NCI-H1092 treated with DMSO at 0.1 percent for 48 hours (cell line): Measurements from ENCODE around the gene TUBB4A.
"Not testable (repeated sequence)": the region's sequence is repeated elsewhere in the genome, so short reads cannot be mapped to it uniquely, and the experiment has no call there.

Experiments used
- DNase-seq: peaks from one replicate; lab custom pipeline; 2025; lab: John Stamatoyannopoulos, UW

TUBB4A gene

DNA sequence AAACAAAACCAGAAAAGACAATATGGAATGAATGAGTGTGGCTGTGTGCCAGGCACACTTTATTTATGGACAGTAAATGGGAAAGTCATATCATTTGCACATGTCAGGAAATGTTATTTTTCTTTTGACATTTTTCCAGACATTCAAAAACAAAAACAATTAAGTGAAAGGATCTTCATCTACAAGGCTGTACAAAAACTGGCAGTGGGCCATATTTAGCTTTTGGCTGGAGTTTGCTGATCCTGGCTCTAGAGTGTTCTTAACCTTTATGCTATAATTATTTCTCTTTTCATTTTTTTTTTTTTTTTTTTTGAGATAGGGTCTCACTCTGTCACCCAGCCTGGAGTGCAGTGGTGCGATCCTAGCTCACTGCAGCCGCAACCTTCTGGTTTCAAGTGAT lies 22.2 kb upstream of the TUBB4A start:
- DNase-seq = no peak

DNA sequence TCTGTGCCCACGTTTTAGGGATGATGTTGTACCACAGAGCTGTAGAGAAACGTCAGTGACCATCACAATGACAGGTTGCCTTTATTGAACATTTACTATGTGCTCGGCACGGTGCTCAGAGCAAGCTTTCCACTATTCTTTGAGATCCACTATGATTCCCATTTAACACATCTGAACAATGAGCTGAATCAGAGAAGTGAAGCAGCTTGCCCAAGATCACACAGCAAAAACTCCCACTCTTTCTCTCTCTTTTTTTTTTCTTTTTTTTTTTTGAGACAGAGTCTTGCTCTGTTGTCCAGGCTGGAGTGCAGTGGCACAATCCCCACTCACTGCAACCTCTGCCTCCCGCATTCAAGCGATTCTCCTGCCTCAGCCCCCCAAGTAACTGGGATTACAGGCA lies 20.6 kb upstream of the TUBB4A start:
- DNase-seq = no peak

DNA sequence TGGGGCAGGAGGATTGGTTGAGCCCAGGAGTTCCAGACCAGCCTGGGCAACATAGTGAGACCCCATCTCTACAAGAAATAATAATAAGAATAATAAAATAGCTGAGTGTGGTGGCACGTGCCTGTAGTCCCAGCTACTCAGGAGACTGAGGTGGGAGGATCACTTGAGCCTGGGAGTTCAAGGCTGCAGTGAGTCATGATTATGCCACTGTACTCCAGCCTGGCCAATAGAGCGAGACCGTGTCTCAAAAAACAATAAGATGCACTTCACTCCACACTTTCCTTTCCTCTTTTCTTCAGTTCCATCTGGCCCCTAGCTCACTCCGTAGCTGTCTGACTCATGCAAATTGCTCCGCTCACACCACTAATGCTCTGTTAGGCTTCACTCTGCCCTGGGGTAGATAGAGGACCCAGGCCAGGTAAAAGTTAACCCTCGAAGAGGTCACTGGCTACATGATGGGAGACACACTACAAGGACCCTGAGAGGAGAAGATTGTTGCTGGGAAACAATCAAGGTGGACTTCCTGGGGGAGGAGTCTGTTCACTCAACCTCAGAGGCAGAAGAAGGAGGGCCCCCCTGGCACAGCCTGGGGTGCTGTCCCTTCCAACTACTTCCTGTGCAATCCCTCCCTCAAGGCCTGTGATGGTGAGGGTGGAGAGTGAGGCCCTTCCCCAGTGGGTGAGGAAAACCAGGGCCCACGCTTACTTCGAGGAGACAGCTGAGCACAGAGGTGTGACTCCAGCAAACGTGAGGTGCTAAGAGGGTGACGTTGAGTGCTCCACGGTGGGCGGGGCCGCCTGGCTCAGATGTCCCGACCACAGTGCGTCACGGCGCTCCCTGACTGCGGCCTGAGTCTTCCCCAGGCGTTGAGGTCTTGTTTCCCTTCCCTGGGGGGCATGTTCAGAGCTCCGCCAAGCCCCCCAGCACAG lies 19.9 kb upstream of the TUBB4A start:
- no peak for DNase-seq

DNA sequence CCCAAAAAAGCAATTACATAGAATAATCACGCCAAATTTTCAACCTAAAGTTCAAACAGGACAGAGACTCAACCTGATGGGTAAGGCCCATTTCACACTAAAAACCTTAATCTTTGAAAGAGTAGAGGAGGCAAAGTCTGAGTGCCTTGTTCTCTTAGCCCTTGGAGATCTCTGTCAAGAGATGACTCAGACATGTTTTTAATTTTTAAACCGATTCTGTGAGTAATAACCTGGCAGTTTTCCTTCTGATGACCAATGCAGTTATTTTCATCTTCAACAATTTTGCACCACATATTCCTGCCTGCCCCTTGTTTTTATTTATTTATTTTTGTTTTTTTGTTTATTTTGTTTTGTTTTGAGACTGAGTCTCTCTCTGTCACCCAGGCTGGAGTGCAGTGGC lies 17.2 kb upstream of the TUBB4A start:
- no peak for DNase-seq

DNA sequence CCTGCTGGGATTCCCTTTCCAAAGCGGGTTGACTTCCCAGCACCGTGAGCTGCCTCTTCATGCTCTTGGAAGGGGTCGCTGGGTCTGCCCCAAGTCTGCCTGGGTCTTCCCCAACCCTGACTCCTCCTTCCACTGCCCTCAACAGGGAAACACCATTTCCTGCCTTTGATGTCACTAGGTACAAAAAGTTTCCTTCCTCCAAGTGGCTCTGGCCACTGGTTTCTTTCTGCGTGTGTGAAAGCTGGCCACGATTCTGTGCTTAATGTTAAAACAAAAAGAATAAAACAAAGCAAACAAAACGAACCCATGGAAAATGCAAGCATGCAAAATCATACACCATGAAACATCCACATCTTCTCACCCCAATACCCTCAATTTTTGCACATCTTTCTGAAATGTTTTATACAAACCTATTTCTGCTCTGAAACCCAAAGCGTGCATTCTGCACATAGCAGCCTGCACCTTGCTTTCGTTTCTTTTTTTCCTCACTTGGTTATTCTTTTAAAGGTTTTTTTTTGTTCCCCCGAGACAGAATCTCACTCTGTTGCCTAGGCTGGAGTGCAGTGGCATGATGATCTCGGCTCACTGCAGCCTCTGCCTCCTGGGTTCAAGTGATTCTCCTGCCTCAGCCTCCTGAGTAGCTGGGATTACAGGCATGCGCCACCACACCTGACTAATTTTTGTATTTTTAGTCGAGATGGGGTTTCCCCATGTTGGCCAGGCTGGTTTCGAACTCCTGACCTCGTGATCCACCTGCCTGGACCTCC lies 16.2 kb upstream of the TUBB4A start:
- no peak for DNase-seq

DNA sequence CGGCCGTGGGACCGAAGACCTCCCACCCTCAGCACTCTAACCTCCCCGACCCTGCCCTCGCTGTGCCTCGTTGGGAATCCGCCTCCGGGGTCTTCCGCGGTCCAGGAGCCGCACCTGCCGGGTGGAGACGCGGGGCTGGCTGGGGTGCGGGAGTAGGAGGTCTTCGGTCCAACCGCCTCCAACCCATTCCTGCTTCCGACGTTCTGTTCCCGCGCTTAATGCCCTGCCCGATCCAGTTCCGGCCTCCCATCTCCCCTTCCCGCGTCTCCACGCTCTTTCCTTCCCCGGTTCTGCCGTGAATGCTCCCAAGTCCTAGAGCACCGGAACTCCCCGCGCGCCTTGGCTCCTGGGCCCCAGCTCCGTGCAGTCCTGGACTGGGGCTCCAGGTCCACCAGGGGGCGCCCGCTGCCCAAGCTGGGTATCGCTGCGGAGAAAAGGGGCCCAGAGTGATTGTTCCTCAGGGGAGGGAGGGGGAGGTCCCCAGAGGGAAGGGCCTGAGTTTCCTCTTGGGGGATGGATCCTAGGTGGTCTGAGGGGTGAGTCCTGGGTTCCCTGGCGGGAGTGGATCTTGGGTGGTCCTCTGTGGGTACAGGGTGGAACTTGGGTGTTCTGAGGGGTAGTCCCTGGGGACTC lies 14.7 kb upstream of the TUBB4A start:
- DNase-seq = peak; percentile 56

DNA sequence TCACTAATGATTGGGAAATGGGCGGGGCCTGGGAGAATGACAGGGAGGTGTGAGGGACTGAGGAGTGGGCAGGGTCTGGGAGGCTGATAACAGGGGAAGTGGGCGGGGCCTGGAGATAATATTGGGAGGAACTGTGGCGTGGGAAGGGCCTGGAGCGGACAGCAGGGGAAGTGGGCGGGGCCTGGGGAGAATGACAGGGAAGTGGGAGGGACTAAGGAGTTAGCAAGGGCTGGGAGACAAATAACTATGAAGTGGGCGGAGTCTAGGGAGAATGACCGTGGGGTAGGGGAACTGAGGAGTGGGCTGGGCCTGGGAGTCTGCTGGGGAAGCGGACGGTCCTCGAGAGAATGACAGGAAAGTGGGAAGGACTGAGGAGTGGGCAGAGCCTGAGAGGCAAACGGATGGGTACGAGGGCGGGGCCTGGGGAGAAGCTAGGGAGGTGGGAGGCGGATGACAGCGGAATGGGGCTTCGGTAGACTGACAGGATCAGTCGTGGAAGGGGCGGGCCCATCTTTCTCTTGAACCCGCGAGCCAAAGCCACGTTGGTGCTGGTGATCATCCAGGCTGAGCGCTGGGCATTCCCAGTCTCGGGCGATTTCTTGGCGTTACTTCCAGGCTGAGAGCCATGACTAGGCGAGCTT lies 14.0 kb upstream of the TUBB4A start:
- no peak for DNase-seq

DNA sequence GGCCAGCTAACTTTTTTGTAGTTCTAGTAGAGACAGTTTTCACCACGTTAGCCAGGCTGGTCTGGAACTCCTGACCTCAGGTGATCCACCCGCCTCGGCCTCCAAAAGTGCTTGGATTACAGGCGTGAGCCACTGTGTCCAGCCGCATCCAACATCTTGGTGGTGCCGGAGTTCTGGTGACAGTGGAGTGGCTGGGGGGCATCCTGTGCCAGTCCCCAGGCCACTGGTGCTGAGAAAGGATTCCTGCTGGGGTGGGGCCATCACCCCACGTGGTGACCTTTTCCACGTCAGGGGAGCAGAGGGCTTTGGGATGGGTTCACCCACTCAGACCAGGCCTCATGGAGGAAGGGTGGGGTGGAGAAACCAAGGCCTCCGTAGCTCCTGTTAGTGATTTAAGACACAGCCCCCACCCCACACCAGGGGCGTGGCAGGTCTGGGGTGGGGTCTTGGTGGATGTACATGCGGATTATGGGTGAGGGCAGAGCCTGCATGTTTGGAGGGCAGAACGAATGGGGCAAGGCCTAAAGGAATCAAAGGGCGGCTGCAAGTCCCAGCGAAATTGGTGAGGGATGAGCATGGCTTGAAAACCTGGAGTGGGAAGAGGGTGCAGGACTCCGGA lies 12.9 kb upstream of the TUBB4A start:
- DNase-seq = no peak

DNA sequence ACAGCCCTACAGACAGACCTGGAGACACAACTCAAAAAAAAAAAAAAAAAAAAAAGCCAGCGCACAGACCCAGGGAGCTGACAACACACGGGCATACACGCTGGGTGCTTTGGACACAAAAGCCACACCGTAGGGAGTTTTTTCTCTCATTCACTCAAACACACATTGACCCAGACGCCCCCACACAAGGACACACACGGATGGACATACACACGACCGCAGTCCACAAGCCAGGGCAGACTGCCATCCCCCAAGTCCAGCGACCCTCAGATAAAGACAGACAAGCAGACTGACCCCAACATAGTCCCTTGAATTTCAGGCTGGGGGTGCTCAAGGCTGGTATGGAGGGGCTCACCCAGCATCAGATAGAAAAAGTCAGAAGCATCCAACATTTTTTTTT lies 12.0 kb upstream of the TUBB4A start:
- no peak for DNase-seq

DNA sequence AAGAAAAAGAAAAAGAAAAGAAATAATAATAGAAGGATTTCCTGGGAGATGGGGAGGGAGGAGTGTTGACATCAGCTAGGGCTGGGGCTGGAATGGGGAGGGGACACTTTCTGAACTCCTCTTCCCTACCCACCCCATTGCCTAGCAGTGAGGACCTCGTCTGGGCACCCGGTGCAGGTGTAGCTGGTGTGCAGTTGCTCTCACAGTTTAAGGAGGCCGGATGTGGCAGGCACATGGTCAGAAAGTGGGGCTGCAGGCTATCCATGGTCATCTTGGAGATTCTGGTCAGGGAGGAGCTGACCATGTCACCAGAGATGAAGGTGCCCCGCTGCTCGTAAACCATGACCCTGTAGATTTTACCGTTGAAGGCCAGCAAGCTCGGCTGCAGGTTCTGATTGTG lies 8.5 kb upstream of the TUBB4A start:
- no peak for DNase-seq

DNA sequence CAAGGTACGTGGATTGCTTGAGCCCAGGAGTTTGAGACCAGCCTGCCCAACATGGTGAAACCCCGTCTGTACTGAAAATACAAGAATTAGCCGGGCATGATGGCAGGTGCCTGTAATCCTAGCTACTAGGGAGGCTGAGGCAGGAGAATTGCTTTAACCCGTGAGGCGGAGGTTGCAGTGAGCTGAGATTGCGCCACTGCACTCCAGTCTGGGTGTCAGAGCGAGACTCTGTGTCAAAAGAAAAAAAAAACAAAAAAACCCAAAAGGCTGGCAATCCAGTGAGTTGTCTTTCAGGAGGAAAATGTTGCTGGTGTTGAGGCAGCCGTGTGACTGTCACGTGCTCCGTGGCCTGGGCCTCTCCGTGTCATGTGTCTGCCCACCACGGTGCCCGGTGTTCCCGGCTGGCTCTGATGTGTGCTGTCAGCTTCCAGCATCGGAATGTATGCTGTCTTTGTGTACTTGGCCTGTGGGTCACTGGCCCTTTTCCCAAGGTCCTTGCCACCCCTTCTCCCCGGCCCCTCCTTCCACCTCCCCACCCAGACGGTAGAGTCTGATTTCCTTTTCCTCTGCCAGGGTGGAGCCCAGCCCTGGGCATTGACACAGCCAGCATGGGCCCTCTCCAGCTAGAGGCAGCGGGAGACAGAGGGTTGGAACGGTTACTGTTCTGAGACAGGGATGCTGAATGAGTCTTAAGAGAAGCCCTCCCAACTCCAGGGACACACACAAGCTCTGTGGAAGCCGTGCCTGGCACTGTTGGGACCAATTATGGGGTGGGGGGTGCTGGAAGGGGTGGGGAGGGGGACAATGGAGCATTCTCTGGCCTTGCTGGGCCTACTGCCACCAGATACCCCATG lies 7.2 kb upstream of the TUBB4A start:
- no peak for DNase-seq

DNA sequence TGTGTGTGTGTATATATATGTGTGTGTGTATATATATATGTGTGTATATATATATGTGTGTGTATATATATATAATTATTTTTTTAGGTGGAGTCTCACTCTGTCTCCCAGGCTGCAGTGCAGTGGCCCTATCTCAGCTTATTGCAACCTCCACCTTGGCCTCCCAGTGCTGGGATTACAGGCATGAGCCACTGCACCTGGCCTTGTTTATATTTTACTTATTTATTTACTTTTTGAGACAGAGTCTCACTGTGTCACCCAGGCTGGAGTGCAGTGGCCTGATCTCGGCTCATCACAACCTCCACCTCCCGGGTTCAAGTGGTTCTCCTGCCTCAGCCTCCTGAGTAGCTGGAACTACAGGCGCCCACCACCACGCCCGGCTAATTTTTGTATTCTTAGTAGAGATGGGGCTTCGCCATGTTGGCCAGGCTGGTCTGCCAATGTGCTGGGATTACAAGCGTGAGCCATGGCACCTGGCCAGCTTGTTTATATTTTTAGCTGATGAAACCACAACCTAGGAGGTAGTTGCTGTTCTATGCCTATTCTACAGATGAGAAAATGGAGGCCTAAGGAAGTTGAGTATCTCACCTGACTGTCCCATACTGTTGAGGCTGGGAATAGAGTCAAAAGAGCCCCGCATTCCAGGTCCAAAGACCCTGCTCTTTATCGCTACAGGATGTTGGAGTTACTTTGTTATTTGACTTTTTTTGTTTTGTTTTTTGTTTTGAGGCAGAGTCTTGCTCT lies 6.1 kb upstream of the TUBB4A start:
- DNase-seq = not testable (repeated sequence)

DNA sequence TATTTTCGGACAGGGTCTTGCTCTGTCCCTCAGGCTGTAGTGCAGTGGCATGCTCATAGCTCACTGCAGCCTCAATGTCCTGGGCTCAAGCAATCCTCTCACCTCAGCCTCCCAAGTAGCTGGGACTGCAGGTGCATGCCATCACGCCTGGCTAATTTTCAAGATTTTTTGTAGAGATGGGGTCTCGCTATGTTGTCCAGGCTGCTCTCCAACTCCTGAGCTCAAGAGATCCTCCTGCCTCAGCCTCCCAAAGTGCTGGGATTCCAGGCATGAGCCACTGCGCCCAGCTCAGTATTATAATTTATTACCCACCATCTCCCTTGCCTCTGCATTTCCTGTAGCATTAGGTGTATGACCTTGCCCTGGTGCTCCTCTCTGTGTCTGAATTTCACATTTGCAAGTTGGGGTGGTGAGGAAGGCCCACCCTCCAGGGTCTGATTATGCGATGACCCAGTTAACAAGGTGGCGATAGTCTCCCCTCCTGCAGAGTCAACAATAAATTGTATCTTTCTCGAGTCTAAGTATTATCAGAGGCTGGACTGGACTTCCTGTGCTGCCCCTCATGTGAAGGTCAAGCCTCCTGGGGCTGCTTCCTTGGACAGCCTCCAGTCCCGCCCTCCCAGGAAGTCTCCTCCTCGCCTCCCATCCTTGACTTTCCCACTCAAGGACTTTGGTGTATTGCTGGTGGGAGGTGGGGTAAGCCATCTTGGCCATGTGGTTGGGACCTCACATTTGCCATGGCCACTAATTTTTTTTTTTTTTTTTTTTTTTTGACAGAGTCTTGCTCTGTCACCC lies 1.5 kb upstream of the TUBB4A start:
- DNase-seq = no peak

DNA sequence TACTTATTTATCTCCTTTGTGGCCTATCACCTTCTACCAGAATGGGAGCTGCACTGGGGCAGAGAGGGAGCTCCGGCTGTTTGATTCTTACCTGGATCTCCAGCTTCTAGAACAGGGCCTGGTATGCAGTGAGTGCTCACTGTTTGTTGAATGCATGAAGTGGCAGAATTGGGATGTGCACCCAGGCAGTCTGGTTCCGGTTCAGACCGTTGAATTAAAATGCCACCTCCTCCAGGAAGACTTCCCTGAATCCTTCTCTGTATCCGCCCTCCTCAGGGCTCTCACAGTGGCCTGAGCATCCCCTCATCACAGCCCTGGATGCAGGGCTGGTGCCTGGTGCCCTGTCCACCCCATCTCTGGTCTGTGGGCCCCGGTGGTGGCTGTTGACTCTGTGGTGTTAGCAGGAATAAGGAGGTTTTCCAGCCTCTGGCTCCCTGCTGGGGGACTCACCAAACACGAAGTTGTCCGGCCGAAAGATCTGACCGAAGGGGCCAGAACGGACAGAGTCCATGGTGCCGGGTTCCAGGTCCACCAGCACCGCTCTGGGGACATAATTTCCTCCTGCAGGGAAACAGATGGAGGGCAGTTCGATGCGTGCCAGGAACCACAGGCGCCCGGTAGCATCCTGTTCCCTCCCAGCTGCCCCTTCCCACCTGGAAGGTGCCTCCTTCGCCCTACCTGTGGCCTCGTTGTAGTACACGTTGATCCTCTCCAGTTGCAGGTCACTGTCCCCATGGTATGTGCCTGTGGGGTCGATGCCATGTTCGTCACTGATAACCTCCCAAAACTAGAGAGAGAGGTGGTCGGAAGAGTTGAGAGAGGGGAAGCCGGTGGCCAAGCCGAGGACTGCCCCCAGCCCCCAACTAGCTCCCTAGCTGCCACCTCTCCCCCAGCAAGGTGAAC lies 1.0 kb downstream of the TUBB4A start:
- no peak for DNase-seq

DNA sequence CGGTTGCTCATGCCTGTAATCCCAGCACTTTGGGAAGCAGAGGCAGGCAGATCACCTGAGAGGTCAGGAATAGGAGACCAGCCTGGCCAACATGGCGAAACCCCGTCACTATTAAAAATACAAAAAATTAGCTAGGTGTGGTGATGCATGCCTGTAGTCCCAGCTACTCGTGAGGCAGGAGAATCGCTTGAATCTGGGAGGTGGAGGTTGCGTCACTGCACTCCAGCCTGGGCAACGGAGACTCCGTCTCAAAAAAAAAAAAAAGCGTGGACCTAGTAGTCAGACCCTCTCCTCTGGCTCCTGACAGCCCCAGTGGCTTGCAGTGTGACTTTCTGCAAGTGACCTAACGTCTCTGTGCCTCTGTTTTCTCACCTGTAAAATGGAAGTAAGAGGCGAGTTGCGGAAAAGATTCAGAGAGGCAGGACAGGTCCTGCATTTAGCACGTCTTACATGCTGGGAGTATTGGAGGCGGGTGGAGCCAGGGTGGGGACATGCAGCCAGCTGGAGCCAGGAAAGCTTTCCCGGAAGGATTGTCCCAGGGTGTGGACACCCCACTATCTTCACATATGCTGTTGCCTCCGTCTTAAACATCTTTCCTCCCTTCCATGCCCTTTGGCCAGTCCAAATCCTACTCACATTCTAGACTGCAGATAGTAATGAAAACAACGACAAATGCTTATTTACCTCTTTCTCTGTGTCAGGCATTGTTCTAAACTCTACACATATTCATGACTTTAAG lies 2.9 kb downstream of the TUBB4A start:
- no peak for DNase-seq

DNA sequence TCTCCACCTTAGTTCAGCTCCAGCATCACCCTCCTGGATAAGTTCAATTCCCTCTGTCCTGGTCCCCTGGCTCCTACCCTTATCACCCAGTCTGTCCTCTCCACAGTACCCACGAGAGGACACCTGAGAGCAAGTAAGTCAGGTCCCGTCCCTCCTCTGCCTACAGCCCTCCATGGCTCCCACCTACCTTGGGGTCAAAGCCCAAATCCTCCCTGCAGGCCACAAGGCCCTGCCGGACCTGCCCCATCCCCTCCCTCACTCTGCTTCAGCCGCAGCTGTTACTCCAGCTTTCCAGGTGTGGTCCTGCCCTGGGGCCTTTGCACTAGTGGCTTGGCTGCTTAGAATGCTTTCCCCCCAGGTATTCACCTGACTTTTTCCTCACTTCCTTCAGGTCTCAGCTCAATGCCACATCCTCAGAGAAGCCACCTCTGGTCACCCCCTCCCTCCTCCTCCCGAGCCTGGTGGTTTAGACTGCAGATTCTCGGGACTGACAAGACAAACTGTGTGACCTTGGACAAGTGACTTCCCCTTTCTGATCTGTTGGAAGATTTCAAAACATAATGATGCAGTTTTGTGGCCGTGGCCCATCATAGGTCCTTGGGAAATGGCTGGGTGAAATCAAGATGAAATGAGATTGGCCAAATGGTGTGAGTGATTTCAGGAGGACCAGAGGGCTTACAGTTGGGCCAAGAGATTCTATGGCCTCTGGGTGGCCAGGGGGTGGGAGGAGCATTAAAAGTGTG lies 3.6 kb downstream of the TUBB4A start:
- DNase-seq = no peak

DNA sequence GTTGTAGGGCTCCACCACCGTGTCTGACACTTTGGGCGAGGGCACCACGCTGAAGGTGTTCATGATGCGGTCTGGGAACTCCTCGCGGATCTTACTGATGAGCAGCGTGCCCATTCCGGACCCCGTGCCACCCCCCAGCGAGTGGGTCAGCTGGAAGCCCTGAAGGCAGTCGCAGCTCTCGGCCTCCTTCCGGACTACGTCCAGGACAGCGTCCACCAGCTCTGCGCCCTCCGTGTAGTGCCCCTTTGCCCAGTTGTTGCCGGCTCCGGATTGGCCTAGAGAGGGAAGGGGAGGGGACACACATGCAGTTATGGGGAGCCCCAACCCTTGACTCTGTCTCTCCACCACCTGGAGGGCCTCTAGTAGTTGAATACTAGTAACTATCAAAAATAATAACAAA lies 6.2 kb downstream of the TUBB4A start:
- no peak for DNase-seq
